Measurements from ENCODE around the gene TMEM119. TPM values are rescaled to one million over a fixed set of nuclear protein-coding genes. Genes with fewer than 3 reads are reported as not detected.

The TMEM119 gene
- total and polyA plus RNA-seq, 9 donors, result 0.25 to 12.3 (median 2.0) TPM

GRCh38 chr12:108564724-108565123 is 33.2 kb downstream of the TMEM119 start:
- no peaks in the 10 kb centered on the region for H3K36me3 ChIP-seq
- H3K27me3 ChIP-seq, result no peaks in the 10 kb centered on the region
- H3K4me1 ChIP-seq (ENCODE audit: insufficient read depth), result peaks cover 2% of the 10 kb centered on the region
- no peak overlapping the region for H3K4me3 ChIP-seq
- H3K27ac ChIP-seq, result no peak overlapping the region
- DNase-seq, result no peak
- intact Hi-C loops (cut with DNase I), result loop anchor here (2.0 to 10.0 kb wide), 8 partner anchors 52 to 533 kb away; partner anchors contain the start of genes UNG (in 2 of the 4) and ALKBH2 (in 1 of the 4)
- TF ChIP-seq EP300 (IDR thresholded peaks at IDR 0.05) (no peak), CTCF (IDR thresholded peaks at IDR 0.05) (no peak), POLR2A (IDR thresholded peaks at IDR 0.05) (no peak)
- H3K9me3 ChIP-seq, result no peaks in the 10 kb centered on the region

GRCh38 chr12:108563804-108564151 is 34.1 kb downstream of the TMEM119 start:
- no peak for TF ChIP-seq CTCF (IDR thresholded peaks at IDR 0.05)
- no peak for TF ChIP-seq POLR2A (IDR thresholded peaks at IDR 0.05)
- TF ChIP-seq EP300 (IDR thresholded peaks at IDR 0.05), result no peak
- intact Hi-C loops (cut with DNase I), result loop anchor here (2.0 to 10.0 kb wide), 9 partner anchors 53 to 534 kb away; partner anchors contain the start of genes UNG (in 2 of the 4) and ALKBH2 (in 1 of the 4)
- Histone ChIP-seq H3K4me1 (ENCODE audit: insufficient read depth) (peaks cover 6% of the 10 kb centered on the region), H3K36me3 (no peaks in the 10 kb centered on the region), H3K4me3 (peak overlapping the region; percentile 96), H3K27me3 (no peaks in the 10 kb centered on the region), H3K27ac (peak overlapping the region in 1 of 2 donors; percentile 10), H3K9me3 (no peaks in the 10 kb centered on the region)
- 5 to 8% (median 6%) methylated on average over 1 of the region's 1 CpG for WGBS, 3 donors
- DNase-seq, result no peak

DNA sequence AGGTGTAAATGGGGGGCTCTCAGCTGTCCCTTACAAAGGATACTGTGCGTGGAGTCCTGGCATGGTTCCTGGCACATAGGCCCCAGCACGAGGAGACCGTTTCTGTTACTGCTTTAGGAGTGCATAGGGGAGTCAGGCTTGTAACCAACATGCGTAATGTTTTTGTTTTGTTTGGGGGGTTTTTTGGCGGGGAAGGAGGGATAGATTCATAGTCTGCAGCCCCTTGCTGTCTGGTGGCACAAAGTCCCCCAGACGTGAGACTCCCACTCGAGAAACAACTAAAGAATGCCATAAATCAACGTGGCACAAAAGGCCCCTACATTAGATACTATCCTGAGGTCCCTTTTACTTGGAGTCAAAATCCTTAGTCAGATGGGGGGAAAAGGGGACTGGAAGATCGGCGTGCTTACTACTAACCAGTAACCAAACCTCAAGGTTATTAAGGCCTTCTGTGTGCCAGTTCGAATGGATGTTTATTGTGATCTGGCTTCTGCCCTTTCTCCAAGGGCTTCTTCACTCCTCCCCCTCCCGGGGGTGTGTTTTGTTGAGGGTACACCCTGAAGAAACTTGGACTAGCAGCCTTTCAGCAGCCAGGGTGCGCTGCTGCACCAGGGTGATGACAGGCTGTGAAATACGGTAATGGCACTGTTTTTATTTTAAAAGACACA is 34.6 kb downstream of the TMEM119 start:
- Histone ChIP-seq H3K36me3 (no peaks in the 10 kb centered on the region), H3K4me1 (ENCODE audit: insufficient read depth) (peaks cover 9% of the 10 kb centered on the region)
- intact Hi-C loops (cut with DNase I), result loop anchor here in 3 of 4 donors (2.0 to 10.0 kb wide), 7 partner anchors 54 to 534 kb away; partner anchors contain the start of genes UNG (in 2 of the 3) and ALKBH2 (in 1 of the 3)

More for the DNA sequence above, 34.6 kb downstream of the TMEM119 start:
- TF ChIP-seq EP300 (IDR thresholded peaks at IDR 0.05) (no peak), CTCF (IDR thresholded peaks at IDR 0.05) (peak; percentile 69 to 89 (median 79)), POLR2A (IDR thresholded peaks at IDR 0.05) (peak; percentile 14)
- peak; percentile 76 to 86 (median 81) for DNase-seq
- Histone ChIP-seq H3K27ac (peak overlapping the region; percentile 76 to 88), H3K27me3 (no peaks in the 10 kb centered on the region), H3K9me3 (no peaks in the 10 kb centered on the region), H3K4me3 (peak overlapping the region; percentile 96)
- WGBS, 3 donors, result 0 to 1% (median 1%) methylated on average over 14 of the region's 14 CpGs

Measured in ovary (tissue), 9 donors.